ENCODE results near the gene OBSCN.
A peak's percentile ranks its signal among the peaks of the same experiment; 100 is the strongest.

Gene OBSCN

GRCh38 chr1:228176461-228177182, 31.2 kb upstream of the OBSCN start:
- DNase-seq (ENCODE audit: insufficient read length, low spot score) (no peak), FAIRE-seq (no peak)
- TF ChIP-seq POLR2A (IDR thresholded peaks at IDR 0.05; ENCODE audit: low read depth, low read length) (no peak), POLR2AphosphoS5 (IDR thresholded peaks at IDR 0.05; ENCODE audit: low read depth, low read length) (no peak), POU2F2 (IDR thresholded peaks at IDR 0.05; ENCODE audit: low read depth, low read length) (no peak), TAF1 (IDR thresholded peaks at IDR 0.05; ENCODE audit: low read depth, low read length) (no peak), PAX5 (IDR thresholded peaks at IDR 0.05; ENCODE audit: insufficient read depth, low read length, severe bottlenecking) (no peak), SPI1 (IDR thresholded peaks at IDR 0.05; ENCODE audit: low read depth, low read length) (no peak)

DNA sequence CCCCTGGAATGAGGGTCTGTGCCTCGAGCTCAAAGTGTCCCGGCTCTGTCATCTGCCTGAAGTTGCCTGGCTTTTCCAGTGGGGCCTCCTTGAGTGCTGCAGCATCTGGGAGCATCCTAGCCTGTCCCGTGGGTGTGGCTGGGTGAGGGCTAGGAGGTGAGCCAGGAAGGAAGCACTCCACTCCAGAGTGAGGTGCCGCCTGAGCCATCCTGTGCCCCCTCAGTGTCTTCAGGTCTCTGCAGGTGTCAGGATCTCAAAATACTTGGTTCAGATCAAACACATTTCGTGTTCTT, 30.7 kb upstream of the OBSCN start:
- FAIRE-seq: no peak
- TF ChIP-seq POU2F2 (IDR thresholded peaks at IDR 0.05; ENCODE audit: low read depth, low read length): no peak
- TF ChIP-seq TAF1 (IDR thresholded peaks at IDR 0.05; ENCODE audit: low read depth, low read length): no peak
- no peak for TF ChIP-seq SPI1 (IDR thresholded peaks at IDR 0.05; ENCODE audit: low read depth, low read length)
- no peak for TF ChIP-seq POLR2A (IDR thresholded peaks at IDR 0.05; ENCODE audit: low read depth, low read length)
- TF ChIP-seq POLR2AphosphoS5 (IDR thresholded peaks at IDR 0.05; ENCODE audit: low read depth, low read length): no peak
- TF ChIP-seq PAX5 (IDR thresholded peaks at IDR 0.05; ENCODE audit: insufficient read depth, low read length, severe bottlenecking): no peak
- DNase-seq (ENCODE audit: insufficient read length, low spot score): no peak

DNA sequence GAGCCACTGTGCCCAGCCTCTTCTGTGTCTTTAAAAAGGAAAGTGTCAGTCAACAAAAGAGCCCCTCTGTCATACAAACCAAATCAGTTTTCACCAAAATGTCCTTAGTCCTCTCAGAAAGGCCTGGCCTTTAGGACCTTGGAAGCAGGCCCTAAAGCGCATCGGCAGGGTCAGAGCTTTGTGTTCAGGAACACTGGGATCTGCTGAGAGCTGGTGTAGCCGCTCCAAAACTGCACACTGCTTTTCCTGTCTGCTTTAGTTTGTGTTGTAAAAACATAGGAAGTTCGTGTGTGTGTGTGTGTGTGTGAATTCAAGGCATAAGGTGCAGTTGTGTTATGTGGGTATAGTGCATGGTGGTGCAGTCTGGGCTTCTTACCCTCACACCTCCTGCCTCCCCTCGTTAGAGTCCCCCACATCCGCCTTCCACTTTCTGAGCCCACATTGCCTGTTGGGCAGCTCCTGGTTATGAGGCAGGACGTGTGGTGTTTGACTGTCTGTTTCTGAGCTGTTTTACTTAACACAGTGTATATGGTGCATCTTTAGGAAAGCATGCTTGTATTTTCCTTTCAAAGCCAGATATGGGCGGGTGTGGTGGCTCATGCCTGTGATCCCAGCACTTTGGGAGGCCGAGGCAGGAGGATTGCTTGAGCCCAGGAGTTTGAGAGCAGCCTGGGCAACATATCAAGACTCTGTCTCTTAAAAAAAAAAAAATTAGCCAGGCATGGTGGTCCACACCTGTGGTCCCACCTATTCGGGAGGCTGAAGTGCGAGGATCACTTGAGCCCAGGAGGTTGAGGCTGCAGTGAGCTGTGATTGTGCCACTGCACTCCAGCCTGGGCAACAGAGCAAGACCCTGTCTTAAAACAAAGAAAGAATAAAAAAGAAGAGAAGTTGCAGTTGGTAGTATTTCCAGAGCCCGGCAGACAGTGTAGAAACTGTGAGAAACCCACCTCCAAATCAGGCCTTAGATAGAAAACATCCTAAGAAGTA, 29.8 kb upstream of the OBSCN start:
- DNase-seq (ENCODE audit: insufficient read length, low spot score) (no peak), FAIRE-seq (no peak)
- TF ChIP-seq SPI1 (IDR thresholded peaks at IDR 0.05; ENCODE audit: low read depth, low read length) (no peak), TAF1 (IDR thresholded peaks at IDR 0.05; ENCODE audit: low read depth, low read length) (no peak), POU2F2 (IDR thresholded peaks at IDR 0.05; ENCODE audit: low read depth, low read length) (no peak), POLR2A (IDR thresholded peaks at IDR 0.05; ENCODE audit: low read depth, low read length) (no peak), POLR2AphosphoS5 (IDR thresholded peaks at IDR 0.05; ENCODE audit: low read depth, low read length) (no peak), PAX5 (IDR thresholded peaks at IDR 0.05; ENCODE audit: insufficient read depth, low read length, severe bottlenecking) (no peak)

DNA sequence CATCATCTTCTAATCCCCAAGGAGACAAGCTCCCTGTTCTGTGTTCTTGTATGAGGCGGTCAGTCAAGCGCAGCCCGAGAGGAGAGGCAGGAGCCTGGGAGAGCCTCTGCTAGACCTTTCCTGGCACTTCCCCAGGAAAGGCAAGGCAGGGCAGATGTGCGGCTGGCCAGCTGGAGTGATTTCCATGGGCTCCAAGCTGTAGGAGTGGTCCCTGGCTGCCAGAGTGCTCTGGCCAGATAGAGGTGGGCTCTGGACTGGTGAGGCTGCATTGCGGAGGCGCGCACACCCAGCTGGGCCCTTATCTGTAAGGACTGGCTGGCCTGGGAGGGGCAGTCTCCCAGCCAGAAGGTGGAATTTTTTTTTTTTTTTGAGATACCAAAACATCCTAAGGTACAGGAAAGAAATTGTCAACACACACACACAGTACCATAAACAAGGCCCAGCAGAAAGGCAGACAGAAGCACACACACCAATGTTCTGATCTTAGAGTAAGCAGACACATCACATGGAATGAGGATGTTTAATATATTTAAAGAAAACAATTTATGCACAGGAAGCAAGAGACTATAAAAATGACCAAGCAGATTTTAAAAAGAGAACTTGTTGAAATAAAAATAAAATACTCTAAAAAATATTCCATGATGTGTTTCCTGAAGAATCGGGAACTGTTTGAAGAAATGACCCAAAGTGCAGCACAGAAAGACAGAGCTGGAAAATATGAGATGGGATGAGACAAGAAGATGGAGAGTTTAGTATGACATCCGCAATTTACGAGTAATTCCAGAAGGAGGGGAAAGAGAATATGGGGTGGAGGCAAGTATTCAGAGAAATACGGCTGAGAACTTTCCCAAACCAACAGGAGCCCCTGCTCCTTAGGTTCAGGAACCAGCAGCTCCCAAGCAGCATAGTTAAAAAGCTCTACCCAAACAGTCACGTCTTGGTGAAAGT, 28.8 kb upstream of the OBSCN start:
- no peak for FAIRE-seq

GRCh38 chr1:228180271-228180958, 27.4 kb upstream of the OBSCN start:
- DNase-seq (ENCODE audit: insufficient read length, low spot score) (no peak), FAIRE-seq (no peak)
- no peak for TF ChIP-seq POLR2A (IDR thresholded peaks at IDR 0.05; ENCODE audit: low read depth, low read length)
- no peak for TF ChIP-seq SPI1 (IDR thresholded peaks at IDR 0.05; ENCODE audit: low read depth, low read length)
- TF ChIP-seq POLR2AphosphoS5 (IDR thresholded peaks at IDR 0.05; ENCODE audit: low read depth, low read length): no peak
- no peak for TF ChIP-seq PAX5 (IDR thresholded peaks at IDR 0.05; ENCODE audit: insufficient read depth, low read length, severe bottlenecking)
- TF ChIP-seq POU2F2 (IDR thresholded peaks at IDR 0.05; ENCODE audit: low read depth, low read length): no peak

More for the DNA sequence above, 28.8 kb upstream of the OBSCN start:
- TF ChIP-seq POLR2A (IDR thresholded peaks at IDR 0.05; ENCODE audit: low read depth, low read length): no peak
- no peak for TF ChIP-seq POLR2AphosphoS5 (IDR thresholded peaks at IDR 0.05; ENCODE audit: low read depth, low read length)
- no peak for TF ChIP-seq SPI1 (IDR thresholded peaks at IDR 0.05; ENCODE audit: low read depth, low read length)
- TF ChIP-seq POU2F2 (IDR thresholded peaks at IDR 0.05; ENCODE audit: low read depth, low read length): no peak
- TF ChIP-seq PAX5 (IDR thresholded peaks at IDR 0.05; ENCODE audit: insufficient read depth, low read length, severe bottlenecking): no peak
- TF ChIP-seq TAF1 (IDR thresholded peaks at IDR 0.05; ENCODE audit: low read depth, low read length): no peak
- DNase-seq (ENCODE audit: insufficient read length, low spot score): no peak

- 0 out of 2 replicates have a peak, but pooled peaks have one; percentile 24 for TF ChIP-seq POLR2AphosphoS5 (IDR thresholded peaks at IDR 0.05; ENCODE audit: low read depth, low read length)
- TF ChIP-seq PAX5 (IDR thresholded peaks at IDR 0.05; ENCODE audit: insufficient read depth, low read length, severe bottlenecking): no peak
- DNase-seq (ENCODE audit: insufficient read length, low spot score): no peak
- FAIRE-seq: no peak
These were observed 26.7 kb upstream of the OBSCN start for GRCh38 chr1:228180959-228181644.

DNA sequence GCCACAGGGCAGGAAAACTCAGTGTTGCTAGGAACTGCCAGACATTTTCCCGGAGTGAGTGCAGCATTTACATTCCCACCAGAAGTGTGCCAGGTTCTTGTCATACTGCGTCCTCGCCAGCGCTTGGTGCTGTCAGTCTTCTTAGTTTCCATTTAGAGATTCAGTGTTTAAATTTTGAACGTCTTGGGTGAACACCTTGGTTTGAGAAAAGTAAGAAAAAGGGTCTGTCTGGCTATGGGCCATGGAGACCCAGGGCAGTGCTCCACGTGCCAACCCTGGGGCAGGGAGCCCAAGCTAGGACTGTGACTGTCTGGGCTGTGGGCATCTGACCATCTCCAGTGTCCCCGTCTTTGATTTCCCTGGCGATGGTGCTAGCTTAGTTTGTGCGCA, 26.2 kb upstream of the OBSCN start:
- FAIRE-seq (no peak), DNase-seq (ENCODE audit: insufficient read length, low spot score) (no peak)
- TF ChIP-seq PAX5 (IDR thresholded peaks at IDR 0.05; ENCODE audit: insufficient read depth, low read length, severe bottlenecking) (no peak), POU2F2 (IDR thresholded peaks at IDR 0.05; ENCODE audit: low read depth, low read length) (no peak), POLR2A (IDR thresholded peaks at IDR 0.05; ENCODE audit: low read depth, low read length) (no peak)

DNA sequence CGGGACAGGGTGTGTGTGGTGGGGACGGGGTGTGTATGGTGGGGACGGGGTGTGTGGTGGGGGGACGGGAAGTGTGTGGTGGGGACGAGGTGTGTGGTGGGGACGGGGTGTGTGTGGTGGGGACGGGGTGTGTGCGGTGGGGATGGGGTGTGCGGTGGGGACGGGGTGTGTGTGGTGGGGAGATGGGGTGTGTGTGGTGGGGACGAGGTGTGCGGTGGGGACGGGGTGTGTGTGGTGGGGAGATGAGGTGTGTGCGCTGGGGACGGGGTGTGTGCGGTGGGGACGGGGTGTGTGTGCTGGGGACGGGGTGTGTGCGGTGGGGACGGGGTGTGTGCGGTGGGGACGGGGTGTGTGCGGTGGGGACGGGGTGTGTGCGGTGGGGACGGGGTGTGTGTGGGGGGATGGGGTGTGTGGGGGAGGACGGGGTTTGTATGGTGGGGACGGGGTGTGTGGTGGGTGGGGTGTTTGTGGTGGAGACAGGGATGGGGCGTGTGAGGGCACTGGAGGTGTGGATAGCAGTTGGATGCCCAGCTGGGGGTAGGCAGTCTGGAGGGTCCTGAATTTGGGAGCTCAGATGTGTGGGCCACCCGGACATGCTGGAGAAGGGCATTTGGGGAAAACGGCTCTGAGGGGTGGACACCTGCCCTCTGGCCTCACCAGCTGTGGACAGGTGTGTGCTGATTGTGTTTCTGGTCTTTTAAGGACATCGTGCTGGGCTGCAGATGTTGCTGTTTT, 25.4 kb upstream of the OBSCN start:
- TF ChIP-seq TAF1 (IDR thresholded peaks at IDR 0.05; ENCODE audit: low read depth, low read length) (no peak), POLR2AphosphoS5 (IDR thresholded peaks at IDR 0.05; ENCODE audit: low read depth, low read length) (no peak), PAX5 (IDR thresholded peaks at IDR 0.05; ENCODE audit: insufficient read depth, low read length, severe bottlenecking) (no peak), SPI1 (IDR thresholded peaks at IDR 0.05; ENCODE audit: low read depth, low read length) (no peak), POU2F2 (IDR thresholded peaks at IDR 0.05; ENCODE audit: low read depth, low read length) (no peak), POLR2A (IDR thresholded peaks at IDR 0.05; ENCODE audit: low read depth, low read length) (no peak)
- no peak for FAIRE-seq
- no peak for DNase-seq (ENCODE audit: insufficient read length, low spot score)

All from GM12891 (cell line).